PC-3 (cell line): ENCODE data around the gene TCF3.

Experiments used
- CTCF ChIP-seq: fragments of 300-600 bp; sonication (generic); conservative IDR thresholded peaks from 2 replicates; pipeline ENCODE4 v1.5.1; 2017; ENCODE audit warnings: antibody characterized with exemption, low read depth, mild to moderate bottlenecking, low read length
- EZH2 ChIP-seq: fragments of 300-600 bp; sonication (generic); IDR thresholded peaks from one replicate; pipeline ENCODE4 v1.6.1; 2017; ENCODE audit warnings: antibody characterized with exemption, mild to moderate bottlenecking, low read length; ENCODE audit not compliant: unreplicated experiment

- TF ChIP-seq CTCF = no peak
- no peak for TF ChIP-seq EZH2
These were observed 20.8 kb downstream of the TCF3 start for GRCh38 chr19:1631557-1632100.
